ENCODE results near the gene ZCWPW1. TPM values are rescaled to one million over a fixed set of nuclear protein-coding genes. Genes with fewer than 3 reads are reported as not detected.

Gene ZCWPW1
- 10 to 100 TPM; 15.6 to 18.4 TPM for total RNA-seq
- polyA plus RNA-seq = 1 to 10 TPM; 3.1 to 9.3 (median 5.5) TPM
- 8.0 to 25.9 (median 15.8) reads per million in 6 experiments for total RNA-seq

GRCh38 chr7:100428199-100428966, at the start of gene ZCWPW1:
TSS of gene ZCWPW1 (minus strand) at chr7:100428703. CDS start at chr7:100420649, 8,054 bp downstream.
- peaks cover 0 to 5% (median 0%) of the 10 kb centered on the region in 9 donors for H3K9me3 Mint-ChIP-seq
- ATAC-seq = peak; percentile 61 to 64
- peak within 1 kb of the TSS; percentile 99 to 100 (median 100) for H3K27ac Mint-ChIP-seq
- H3K36me3 Mint-ChIP-seq = peaks cover 0 to 26% (median 7%) of the 10 kb centered on the region in 3 donors
- POLR2A ChIA-PET = interaction anchor here (0.5 to 4.2 kb wide), 60 partner anchors 9 to 1998 kb away, joined by 3 to 72 read pairs (median 5); partner anchors contain the start of genes AP4M1, BUD31, CNPY4 and FBXO24
- DNase-seq = peak; percentile 93 to 99 (median 96)
- H3K4me1 Mint-ChIP-seq = peaks cover 26 to 51% (median 46%) of the 10 kb centered on the region in 4 donors
- H3K4me3 Mint-ChIP-seq = peak within 1 kb of the TSS; percentile 89 to 100 (median 99)
- H3K27me3 Mint-ChIP-seq = peaks cover 0 to 11% (median 0%) of the 10 kb centered on the region in 5 donors

- Mint-ChIP-seq H3K27me3 (no peaks in the 10 kb centered on the region), H3K9me3 (peaks cover 0 to 2% (median 0%) of the 10 kb centered on the region in 9 donors)
- ATAC-seq = no peak
Measured at GRCh38 chr7:100477871-100478267, 49.4 kb upstream of the ZCWPW1 start.

GRCh38 chr7:100476903-100477870, 48.7 kb upstream of the ZCWPW1 start:
- peak in 7 of 10 donors; percentile 24 to 49 (median 43) for DNase-seq
- peak overlapping the region; percentile 84 to 100 (median 92) for H3K4me3 Mint-ChIP-seq

More at GRCh38 chr7:100477871-100478267, 49.4 kb upstream of the ZCWPW1 start:
- peak overlapping the region; percentile 63 to 96 (median 84) for H3K27ac Mint-ChIP-seq
- H3K4me3 Mint-ChIP-seq = peak overlapping the region; percentile 88 to 100 (median 93)
- POLR2A ChIA-PET = interaction anchor here (0.6 to 5.9 kb wide), 22 partner anchors 9 to 879 kb away, joined by 3 to 60 read pairs (median 4); partner anchors contain the start of genes FBXO24, FIS1, LRCH4 and MOSPD3
- no peak for DNase-seq
- H3K4me1 Mint-ChIP-seq = peaks cover 21 to 61% (median 56%) of the 10 kb centered on the region in 4 donors
- H3K36me3 Mint-ChIP-seq = peaks cover 0 to 39% (median 0%) of the 10 kb centered on the region in 3 donors

GRCh38 chr7:100476101-100476780, 47.7 kb upstream of the ZCWPW1 start:
- H3K36me3 Mint-ChIP-seq = peaks cover 0 to 50% (median 0%) of the 10 kb centered on the region in 3 donors

More at GRCh38 chr7:100476903-100477870, 48.7 kb upstream of the ZCWPW1 start:
- H3K4me1 Mint-ChIP-seq = peaks cover 19 to 57% (median 53%) of the 10 kb centered on the region in 4 donors
- no peaks in the 10 kb centered on the region for H3K27me3 Mint-ChIP-seq
- ATAC-seq = no peak
- H3K36me3 Mint-ChIP-seq = peaks cover 0 to 42% (median 0%) of the 10 kb centered on the region in 3 donors
- H3K9me3 Mint-ChIP-seq = peaks cover 0 to 2% (median 0%) of the 10 kb centered on the region in 9 donors
- peak overlapping the region; percentile 87 to 96 (median 91) for H3K27ac Mint-ChIP-seq
- POLR2A ChIA-PET = interaction anchor here (0.6 to 5.9 kb wide), 26 partner anchors 8 to 880 kb away, joined by 3 to 60 read pairs (median 3); partner anchors contain the start of genes FBXO24, FIS1, LRCH4 and MOSPD3

DNA sequence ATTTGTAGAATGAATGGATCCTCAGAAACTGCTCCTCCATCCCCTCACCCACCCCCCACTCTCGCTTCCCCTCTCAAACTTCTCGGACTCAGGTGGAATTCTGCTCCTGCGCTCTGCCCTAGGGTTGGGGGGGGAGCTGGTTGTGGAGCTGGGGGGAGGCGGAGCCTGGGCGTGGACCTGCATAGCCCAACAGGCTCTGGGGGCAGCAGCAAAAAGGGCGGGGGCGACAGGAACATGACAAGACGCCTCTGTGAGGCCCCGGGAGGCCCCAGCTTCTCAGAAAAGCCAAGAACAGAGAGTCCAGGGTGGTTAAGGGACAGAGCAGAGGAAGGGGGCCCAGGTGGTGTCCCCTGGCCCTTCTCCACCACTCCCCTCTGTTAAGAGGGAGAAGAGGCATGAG, 47.0 kb upstream of the ZCWPW1 start:
- Mint-ChIP-seq H3K27me3 (no peaks in the 10 kb centered on the region), H3K27ac (peak overlapping the region; percentile 86 to 94 (median 92)), H3K4me3 (peak overlapping the region; percentile 84 to 100 (median 92)), H3K4me1 (peaks cover 20 to 58% (median 56%) of the 10 kb centered on the region in 4 donors), H3K36me3 (peaks cover 0 to 55% (median 0%) of the 10 kb centered on the region in 3 donors), H3K9me3 (peaks cover 0 to 2% (median 0%) of the 10 kb centered on the region in 9 donors)
- ATAC-seq (no peak), DNase-seq (peak in 1 of 10 donors; percentile 29)
- POLR2A ChIA-PET = interaction anchor here (0.5 to 5.9 kb wide), 8 partner anchors 22 to 203 kb away, joined by 3 to 60 read pairs (median 4); partner anchors contain the start of genes FBXO24, LRCH4, MEPCE and PPP1R35

More at GRCh38 chr7:100476101-100476780, 47.7 kb upstream of the ZCWPW1 start:
- DNase-seq (no peak), ATAC-seq (no peak)
- Mint-ChIP-seq H3K27ac (peak overlapping the region; percentile 86 to 96 (median 92)), H3K27me3 (no peaks in the 10 kb centered on the region), H3K4me1 (peaks cover 19 to 58% (median 53%) of the 10 kb centered on the region in 4 donors), H3K4me3 (peak overlapping the region; percentile 84 to 100 (median 92)), H3K9me3 (peaks cover 0 to 2% (median 0%) of the 10 kb centered on the region in 9 donors)
- POLR2A ChIA-PET = interaction anchor here (0.5 to 5.9 kb wide), 9 partner anchors 14 to 214 kb away, joined by 3 to 60 read pairs (median 5); partner anchors contain the start of genes FBXO24, LRCH4, PPP1R35 and ZCWPW1

DNA sequence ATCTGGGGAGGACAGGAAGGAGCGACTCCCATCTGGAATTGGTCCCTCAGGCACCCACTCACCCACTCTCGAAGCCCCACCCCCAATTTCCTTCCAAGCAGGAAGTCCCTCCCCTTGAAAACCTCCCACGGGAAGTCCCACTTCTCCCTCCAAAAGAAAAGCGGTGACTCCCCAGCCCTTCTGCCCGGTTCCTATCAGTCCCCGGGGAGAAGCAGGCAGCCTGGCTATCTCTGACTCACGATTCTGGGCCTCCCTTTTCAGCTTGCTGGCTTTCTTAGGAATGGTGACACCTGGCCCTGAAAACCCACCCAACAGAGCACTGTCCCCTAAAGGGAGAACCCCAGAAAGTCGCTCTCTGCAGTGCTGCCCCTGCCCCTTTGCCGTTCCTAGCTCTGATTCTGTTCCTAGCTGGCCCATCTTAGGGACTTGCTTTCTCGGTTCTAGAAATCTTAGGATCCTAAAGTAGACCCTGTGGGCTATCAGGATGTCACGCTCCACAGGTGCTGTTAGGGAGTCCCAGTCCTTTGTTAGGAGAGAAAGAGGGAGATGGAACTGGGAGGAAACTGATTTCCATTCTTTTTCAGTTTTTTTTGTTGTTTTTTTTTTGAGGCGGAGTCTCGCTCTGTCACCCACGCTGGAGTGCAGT, 44.5 kb upstream of the ZCWPW1 start:
- Mint-ChIP-seq H3K36me3 (peaks cover 0 to 66% (median 0%) of the 10 kb centered on the region in 3 donors), H3K9me3 (no peaks in the 10 kb centered on the region), H3K4me3 (peak overlapping the region in 9 of 10 donors; percentile 4 to 91 (median 44)), H3K27ac (peak overlapping the region; percentile 75 to 93 (median 85)), H3K4me1 (peaks cover 20 to 65% (median 58%) of the 10 kb centered on the region in 4 donors), H3K27me3 (no peaks in the 10 kb centered on the region)
- ATAC-seq (no peak), DNase-seq (peak in 1 of 10 donors; percentile 19)
- POLR2A ChIA-PET = no interaction called here

GRCh38 chr7:100472121-100472851, 43.8 kb upstream of the ZCWPW1 start:
- no peaks in the 10 kb centered on the region for H3K27me3 Mint-ChIP-seq
- no peaks in the 10 kb centered on the region for H3K9me3 Mint-ChIP-seq
- peaks cover 20 to 65% (median 58%) of the 10 kb centered on the region in 4 donors for H3K4me1 Mint-ChIP-seq
- POLR2A ChIA-PET = interaction anchor here (1.3 kb wide), 1 partner anchor 7 kb away, joined by 6 read pairs; the partner anchor contains the start of gene TSC22D4
- H3K27ac Mint-ChIP-seq = peak overlapping the region in 9 of 10 donors; percentile 15 to 92 (median 84)
- H3K36me3 Mint-ChIP-seq = peaks cover 0 to 72% (median 0%) of the 10 kb centered on the region in 3 donors
- no peak for ATAC-seq
- DNase-seq = no peak
- H3K4me3 Mint-ChIP-seq = peak overlapping the region in 3 of 10 donors; percentile 22 to 60 (median 44)

GRCh38 chr7:100471021-100471420, 42.5 kb upstream of the ZCWPW1 start:
- POLR2A ChIA-PET = interaction anchor here (0.7 to 1.3 kb wide), 4 partner anchors 9 to 115 kb away, joined by 3 to 6 read pairs (median 3); partner anchors contain the start of genes FBXO24 and TSC22D4
- peaks cover 0 to 72% (median 0%) of the 10 kb centered on the region in 3 donors for H3K36me3 Mint-ChIP-seq
- no peak for DNase-seq
- no peaks in the 10 kb centered on the region for H3K9me3 Mint-ChIP-seq
- H3K27me3 Mint-ChIP-seq = no peaks in the 10 kb centered on the region
- no peak overlapping the region for H3K4me3 Mint-ChIP-seq
- no peak for ATAC-seq
- H3K27ac Mint-ChIP-seq = peak overlapping the region in 7 of 10 donors; percentile 44 to 81 (median 68)
- H3K4me1 Mint-ChIP-seq = peaks cover 21 to 57% (median 51%) of the 10 kb centered on the region in 4 donors

GRCh38 chr7:100469227-100470044, 40.9 kb upstream of the ZCWPW1 start:
- Mint-ChIP-seq H3K4me3 (peak overlapping the region in 1 of 10 donors; percentile 15), H3K4me1 (peaks cover 15 to 46% (median 36%) of the 10 kb centered on the region in 4 donors), H3K36me3 (peaks cover 0 to 70% (median 0%) of the 10 kb centered on the region in 3 donors), H3K9me3 (no peaks in the 10 kb centered on the region), H3K27ac (peak overlapping the region in 9 of 10 donors; percentile 25 to 91 (median 67)), H3K27me3 (no peaks in the 10 kb centered on the region)
- peak; percentile 90 to 93 for ATAC-seq
- DNase-seq = peak; percentile 64 to 88 (median 80)
- POLR2A ChIA-PET = interaction anchor here (0.5 to 3.6 kb wide), 13 partner anchors 9 to 350 kb away, joined by 3 to 20 read pairs (median 4); partner anchors contain the start of genes CNPY4, FBXO24, LRCH4 and NYAP1
